HG03439 (cell line): ENCODE results near the gene PPM1E.
"Not testable (repeated sequence)": the region's sequence is repeated elsewhere in the genome, so short reads cannot be mapped to it uniquely, and the experiment has no call there.

Experiments used
- ATAC-seq: cut with Tn5 transposase; IDR thresholded peaks from one replicate; pipeline ENCODE4 v1.9.1; 2021; ENCODE audit warnings: mild to moderate bottlenecking, moderate library complexity; ENCODE audit not compliant: unreplicated experiment

Gene PPM1E

DNA sequence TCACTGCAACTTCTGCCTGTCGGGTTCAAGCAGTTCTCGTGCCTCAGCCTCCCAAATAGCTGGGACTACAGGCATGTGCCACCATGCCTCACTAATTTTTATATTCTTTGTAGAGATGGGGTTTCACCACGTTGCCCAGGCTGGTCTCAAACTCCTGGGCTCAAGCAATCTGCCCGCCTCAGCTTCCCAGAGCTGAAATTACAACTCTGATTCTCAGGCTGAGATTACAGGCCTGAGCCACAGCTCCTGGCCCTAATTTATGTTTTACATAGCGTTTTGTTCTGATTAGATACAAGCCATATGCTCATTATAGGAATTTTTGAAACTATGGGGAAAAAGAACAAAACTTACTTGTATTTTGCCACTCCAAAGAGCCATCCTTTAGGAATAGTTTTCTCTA is 22.8 kb downstream of the PPM1E start:
- not testable (repeated sequence) for ATAC-seq

GRCh38 chr17:58779446-58779845 is 23.8 kb downstream of the PPM1E start:
- ATAC-seq: no peak

DNA sequence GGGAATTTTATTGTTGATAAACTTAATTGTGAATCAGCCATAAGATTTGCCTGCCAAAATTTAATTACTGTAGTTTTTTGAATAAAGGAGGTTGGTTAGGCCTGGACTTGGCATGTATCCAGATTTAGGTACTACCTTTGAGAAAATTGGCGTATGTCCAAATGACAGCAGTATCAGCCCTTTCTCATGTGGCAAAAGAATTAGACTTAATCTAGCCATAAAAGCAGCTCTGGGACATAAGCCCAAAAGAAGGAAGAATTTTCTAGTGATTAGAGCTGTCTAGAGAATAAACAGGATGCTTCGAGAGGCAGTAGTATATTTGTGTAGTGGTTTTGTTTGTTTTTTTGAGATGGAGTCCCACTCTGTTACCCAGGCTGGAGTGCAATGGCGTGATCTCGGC is 27.7 kb downstream of the PPM1E start:
- no peak for ATAC-seq

DNA sequence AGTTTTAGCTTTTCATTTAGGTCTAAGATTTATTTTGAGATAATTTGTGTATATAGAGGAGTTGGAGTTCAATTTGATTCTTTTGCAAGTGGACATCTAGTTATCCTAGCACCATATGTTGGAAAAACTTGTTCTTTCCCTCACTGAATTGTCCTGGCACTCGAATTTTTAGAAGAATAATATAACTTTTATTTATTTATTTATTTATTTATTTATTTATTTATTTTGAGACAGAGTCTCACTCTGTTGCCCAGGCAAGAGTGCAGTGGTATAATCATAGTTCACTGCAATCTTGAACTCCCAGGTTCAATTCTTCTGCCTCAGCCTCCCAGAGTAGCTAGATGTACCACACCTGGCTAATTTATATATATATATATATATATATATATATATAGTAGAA is 29.4 kb downstream of the PPM1E start:
- ATAC-seq: no peak

- ATAC-seq: no peak
These were observed 31.1 kb downstream of the PPM1E start for GRCh38 chr17:58786586-58787295.

GRCh38 chr17:58788199-58788598 is 32.5 kb downstream of the PPM1E start:
- ATAC-seq: no peak

DNA sequence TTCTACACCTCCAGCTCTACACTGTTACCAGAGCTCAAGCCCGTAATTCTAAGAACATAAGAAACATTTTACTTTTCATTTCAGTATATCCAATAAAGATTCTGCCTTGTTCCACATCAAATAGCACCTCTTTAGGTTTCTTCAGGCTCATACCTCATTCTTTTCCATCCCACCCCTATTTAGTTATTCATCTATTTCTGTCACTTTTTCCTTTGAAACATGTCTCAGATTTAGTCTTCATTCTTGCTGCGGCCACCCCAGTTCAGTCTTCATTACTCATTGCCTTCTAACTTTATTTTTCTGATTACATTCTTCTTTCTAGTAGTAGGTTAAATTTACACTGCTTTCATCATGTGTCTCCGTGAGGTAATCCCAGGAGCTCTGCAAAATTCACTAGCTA is 33.5 kb downstream of the PPM1E start:
- no peak for ATAC-seq

- no peak for ATAC-seq
These were observed 34.2 kb downstream of the PPM1E start for GRCh38 chr17:58789831-58790230.

DNA sequence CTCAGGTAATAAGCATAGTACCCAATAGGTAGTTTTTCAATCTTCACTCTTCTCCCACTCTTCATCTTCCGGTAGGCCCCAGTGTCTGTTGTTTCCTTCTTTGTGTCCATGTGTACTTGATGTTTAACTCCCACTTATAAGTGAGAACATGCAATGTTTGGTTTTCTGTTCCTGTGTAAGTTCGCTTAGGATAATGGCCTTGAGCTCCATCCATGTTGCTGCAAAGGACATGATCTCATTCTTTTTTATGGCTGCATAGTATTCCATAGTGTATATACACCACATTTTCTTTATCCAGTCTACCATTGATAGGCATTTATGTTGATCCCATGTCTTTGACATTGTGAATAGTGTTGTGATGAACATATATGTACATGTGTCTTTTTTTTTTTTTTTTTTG is 38.9 kb downstream of the PPM1E start:
- ATAC-seq: not testable (repeated sequence)

- ATAC-seq: no peak
These were observed 46.5 kb downstream of the PPM1E start for GRCh38 chr17:58802188-58802587.

DNA sequence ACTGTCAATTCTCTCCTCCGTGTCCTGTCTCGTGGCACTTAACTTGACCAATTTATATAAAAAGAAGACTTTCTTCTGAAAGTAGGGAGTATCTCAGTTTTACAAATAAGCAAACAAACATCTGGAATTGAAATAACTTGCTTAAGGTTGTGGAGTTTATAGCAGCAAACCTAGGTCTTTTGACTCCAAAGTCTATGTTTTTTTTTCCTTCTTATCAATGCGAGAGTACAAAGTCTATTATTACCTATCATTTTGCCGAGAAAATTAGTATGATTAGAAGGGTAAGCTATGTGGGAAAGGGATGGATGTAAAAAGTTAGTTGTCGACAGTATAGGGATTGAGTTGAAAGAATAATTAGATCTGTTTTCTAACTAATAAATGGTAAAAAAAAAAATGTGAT is 50.4 kb downstream of the PPM1E start:
- ATAC-seq: no peak

- ATAC-seq: no peak
These were observed 53.2 kb downstream of the PPM1E start for GRCh38 chr17:58808609-58809563.

- no peak for ATAC-seq
These were observed 53.9 kb downstream of the PPM1E start for GRCh38 chr17:58809564-58809936.

DNA sequence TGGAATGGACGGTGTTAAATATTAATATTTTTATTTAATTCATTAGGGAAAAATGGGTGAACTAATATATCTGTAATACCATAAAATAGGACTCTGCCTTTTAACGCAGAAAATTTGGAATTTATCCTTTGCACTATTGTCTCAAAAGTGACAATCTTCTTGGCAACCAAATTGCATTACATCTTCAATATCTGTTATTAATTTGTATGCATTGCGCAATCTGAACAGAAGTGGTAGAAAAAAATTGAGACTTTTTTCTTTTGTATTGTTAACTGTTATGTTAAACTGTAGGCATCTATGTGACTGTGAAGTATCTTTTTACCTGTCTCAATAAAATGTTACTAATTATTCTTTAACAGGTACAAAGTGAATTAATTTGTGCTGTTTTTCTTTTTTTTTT is 55.6 kb downstream of the PPM1E start:
- no peak for ATAC-seq

DNA sequence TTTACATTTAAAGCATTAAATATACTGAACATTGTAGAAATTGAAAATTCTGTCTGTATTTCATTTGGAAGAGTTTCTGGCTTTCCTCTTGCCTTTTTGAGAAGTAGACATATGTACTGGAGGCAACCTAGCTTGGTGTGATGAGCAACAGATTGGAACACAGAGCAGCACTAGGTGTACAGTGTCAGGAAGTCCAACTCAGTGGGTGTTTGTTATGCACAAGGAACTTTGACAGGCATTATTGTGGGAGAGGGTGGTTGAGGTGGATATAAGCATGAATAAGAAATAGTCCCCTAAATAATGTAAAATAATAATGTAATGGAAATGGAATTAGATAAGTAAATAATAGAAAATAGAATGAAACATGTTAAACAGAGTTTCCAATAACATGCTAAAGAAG is 58.1 kb downstream of the PPM1E start:
- ATAC-seq: no peak

DNA sequence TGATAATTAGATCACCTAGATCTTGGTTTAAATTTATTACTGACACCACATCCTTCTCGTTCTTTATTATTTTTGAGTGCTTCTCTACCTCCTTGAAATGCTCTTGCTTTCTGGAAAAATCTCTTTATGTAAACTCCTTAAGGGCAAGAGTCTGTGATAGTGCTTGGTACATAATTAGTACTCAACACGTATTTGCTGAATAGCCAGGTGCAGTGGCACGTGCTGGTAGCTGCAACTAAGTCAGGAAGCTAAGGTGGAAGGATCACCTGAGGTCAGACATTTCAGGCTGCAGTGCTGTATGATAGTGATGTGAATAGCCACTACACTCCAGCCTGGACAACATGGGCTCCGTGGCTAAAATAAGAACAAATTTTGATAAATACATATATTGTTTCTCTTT is 63.0 kb downstream of the PPM1E start:
- ATAC-seq: no peak

- no peak for ATAC-seq
These were observed 66.7 kb downstream of the PPM1E start for GRCh38 chr17:58822148-58823050.

DNA sequence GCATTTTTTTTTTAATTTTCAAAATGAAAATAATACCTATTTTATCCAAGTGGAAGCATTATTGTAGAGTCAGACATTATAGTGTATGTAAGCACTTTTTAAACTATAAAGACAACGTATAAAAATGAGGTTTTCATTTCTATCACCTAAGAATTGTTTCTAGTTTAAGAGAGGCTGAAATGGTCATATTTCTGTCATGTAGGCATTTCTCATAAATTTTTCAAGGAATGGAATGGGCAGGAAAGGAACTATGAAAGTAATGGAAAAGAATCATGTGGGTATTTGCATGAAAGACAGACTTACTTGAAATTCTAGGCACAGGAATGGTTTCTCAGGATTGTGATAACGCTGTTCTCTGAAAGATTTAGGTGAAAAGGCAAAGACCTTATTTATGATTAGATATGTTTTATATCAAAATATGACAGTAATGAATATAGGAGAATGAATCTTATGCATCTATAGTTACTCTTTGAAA is 67.4 kb downstream of the PPM1E start:
- no peak for ATAC-seq

DNA sequence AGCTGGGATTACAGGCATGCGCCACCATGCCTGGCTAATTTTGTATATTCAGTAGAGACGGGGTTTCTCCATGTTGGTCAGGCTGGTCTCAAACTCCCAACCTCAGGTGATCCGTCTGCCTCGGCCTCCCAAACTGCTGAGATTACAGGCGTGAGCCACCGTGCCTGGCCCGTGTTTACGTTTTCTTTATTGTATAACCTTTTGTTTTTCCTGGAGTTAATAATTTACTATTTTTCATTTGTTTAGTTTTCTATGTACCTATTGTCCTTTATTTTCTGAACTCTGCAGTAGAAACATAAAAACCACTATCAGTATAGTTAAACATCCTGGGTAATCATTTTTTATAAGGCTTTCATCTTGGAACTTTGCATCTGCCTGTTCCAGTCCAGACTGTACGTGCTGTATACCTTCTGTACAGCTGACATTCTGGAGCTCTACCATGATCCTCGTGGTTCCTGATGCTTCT is 73.6 kb downstream of the PPM1E start:
- ATAC-seq: no peak

GRCh38 chr17:58831780-58832179 is 76.1 kb downstream of the PPM1E start:
- no peak for ATAC-seq

GRCh38 chr17:58832514-58832913 is 76.9 kb downstream of the PPM1E start:
- no peak for ATAC-seq
